HepG2 (cell line): ENCODE results near the gene SMIM44. TPM values are rescaled to one million over a fixed set of nuclear protein-coding genes. Genes with fewer than 3 reads are reported as not detected.
A peak's percentile ranks its signal among the peaks of the same experiment; 100 is the strongest.

ENCODE experiments used
- ATAC-seq: fragments of 200-7000 bp; cut with Tn5 transposase; 3 replicates; pipeline ENCODE4 v1.9.1; 2020; ENCODE audit warnings: mild to moderate bottlenecking, moderate library complexity
- BruUV-seq: library from RNA; stranded (reverse); fragments of 400-500 nt; replicated peaks from 2 replicates; lab custom pipeline; 2021; lab: Mats Ljungman, UMichigan
- CTCF ChIA-PET: fragments of 300-600 bp; formaldehyde crosslinking; extraction: SDS; loops from one replicate; lab custom pipeline; 2021; ENCODE audit warnings: low total read pairs, inconsistent platforms, low intra/inter-chr PET ratio; lab: Yijun Ruan, JAX
- POLR2A ChIA-PET: fragments of 350-600 bp; sonication (Branson Sonifier 250); formaldehyde crosslinking; loops from one replicate; lab custom pipeline; 2020; ENCODE audit warnings: antibody characterized with exemption, inconsistent platforms; lab: Yijun Ruan, JAX
- DNase-seq: peaks from one replicate; pipeline ENCODE4 v3.0.0-alpha.2; 2015; ENCODE audit warnings: low spot score
- FAIRE-seq: peaks from 3 replicates; lab custom pipeline; 2011; peaks lifted over from hg19 to GRCh38; lab: Jason Lieb, UNC
- H2AFZ ChIP-seq: one replicate; pipeline ENCODE4 v1.6.1; 2011; ENCODE audit warnings: low read length, inconsistent platforms
- H3K27ac ChIP-seq: fragments of 300-600 bp; 3 replicates; pipeline ENCODE4 v1.8.0; 2011; ENCODE audit warnings: mixed run types, mild to moderate bottlenecking, mixed read lengths, low read length, inconsistent platforms; ENCODE audit not compliant: insufficient read depth; ENCODE audit errors: extremely low read length
- H3K27me3 ChIP-seq, 2 experiments: fragments of 200-600 bp in 1 of 2; 2 replicates in 1 of 2; 3 replicates in 1 of 2; pipeline versions ENCODE4 v1.6.0 to v1.8.0; 2011; ENCODE audit warnings: low read length in 2 of 2, mild to moderate bottlenecking in 2 of 2, moderate library complexity in 2 of 2, inconsistent platforms in 1 of 2; ENCODE audit not compliant: insufficient read depth in 2 of 2, control insufficient read depth in 1 of 2
- H3K36me3 ChIP-seq, 2 experiments: fragments of 200-600 bp in 1 of 2; replicated peaks in 1 of 2; 2 replicates in 1 of 2; 3 replicates in 1 of 2; pipeline versions ENCODE4 v1.5.1 to v1.8.0; 2011; ENCODE audit warnings: low read length in 2 of 2, inconsistent platforms in 1 of 2; ENCODE audit not compliant: insufficient read depth in 2 of 2, control insufficient read depth in 1 of 2
- H3K4me1 ChIP-seq: 2 replicates; pipeline ENCODE4 v1.5.1; 2012; ENCODE audit warnings: low read length, inconsistent platforms; ENCODE audit not compliant: insufficient read depth
- H3K4me2 ChIP-seq: 2 replicates; pipeline ENCODE4 v1.6.0; 2011; ENCODE audit warnings: low read depth, low read length, inconsistent platforms
- H3K4me3 ChIP-seq, 3 experiments: fragments of 200-600 bp in 1 of 3; sonication (generic), shearing (Covaris generic) in 1 of 3; replicated peaks in 1 of 3; 2 replicates each; pipeline ENCODE4 v1.5.1; 2011 to 2016; ENCODE audit warnings: low read length in 3 of 3, inconsistent platforms in 2 of 3, low read depth in 2 of 3, mild to moderate bottlenecking in 2 of 3, control low read depth in 1 of 3, mixed read lengths in 1 of 3; ENCODE audit not compliant: insufficient read depth in 1 of 3
- H3K79me2 ChIP-seq: one replicate; pipeline ENCODE4 v1.6.1; 2011; ENCODE audit warnings: low read length, inconsistent platforms; ENCODE audit not compliant: insufficient read depth
- H3K9ac ChIP-seq: 2 replicates; pipeline ENCODE4 v1.6.0; 2011; ENCODE audit warnings: mild to moderate bottlenecking, low read depth, low read length, inconsistent platforms; ENCODE audit not compliant: insufficient read depth
- H3K9me3 ChIP-seq: 2 replicates; pipeline ENCODE4 v1.5.1; 2012; ENCODE audit warnings: mild to moderate bottlenecking, low read length
- H4K20me1 ChIP-seq: 2 replicates; pipeline ENCODE4 v1.6.0; 2011; ENCODE audit warnings: inconsistent platforms, mild to moderate bottlenecking, low read length, moderate library complexity; ENCODE audit not compliant: insufficient read depth
- CREB1 ChIP-seq, 2 experiments: fragments of 450-650 bp in 1 of 2; IDR thresholded peaks; 2 replicates each; pipeline ENCODE4 v1.6.1; 2016 to 2017; ENCODE audit warnings: control low read depth in 1 of 2, mild to moderate bottlenecking in 1 of 2, missing compliant biosample characterization in 1 of 2, missing genetic modification characterization in 1 of 2
- MTF2 ChIP-seq: sonication (generic); formaldehyde crosslinking; IDR thresholded peaks from 2 replicates; pipeline ENCODE4 v1.5.0; 2020; ENCODE audit warnings: missing genetic modification reagents, borderline replicate concordance
- ZFP90 ChIP-seq: sonication (generic); formaldehyde crosslinking; IDR thresholded peaks from 2 replicates; pipeline ENCODE4 v1.8.0; 2022; ENCODE audit warnings: missing genetic modification reagents, mild to moderate bottlenecking, inconsistent platforms, borderline replicate concordance
- ZNF441 ChIP-seq: sonication (generic); formaldehyde crosslinking; IDR thresholded peaks from 2 replicates; pipeline ENCODE4 v1.7.0; 2021; ENCODE audit warnings: missing genetic modification reagents, borderline replicate concordance
- ZNF556 ChIP-seq: sonication (generic); formaldehyde crosslinking; IDR thresholded peaks from 2 replicates; pipeline ENCODE4 v1.4.0; 2020; ENCODE audit warnings: mild to moderate bottlenecking, missing genetic modification reagents, borderline replicate concordance
- ZNF558 ChIP-seq: sonication (generic); formaldehyde crosslinking; IDR thresholded peaks from 2 replicates; pipeline ENCODE4 v1.9.0; 2022; ENCODE audit warnings: mild to moderate bottlenecking, missing genetic modification reagents, borderline replicate concordance
- ZNF589 ChIP-seq: sonication (generic); formaldehyde crosslinking; conservative IDR thresholded peaks from 2 replicates; pipeline ENCODE4 v1.8.0; 2022; ENCODE audit warnings: mild to moderate bottlenecking, moderate library complexity, missing genetic modification reagents
- ZNF7 ChIP-seq: IDR thresholded peaks from 2 replicates; pipeline ENCODE4 v1.6.1; 2016; ENCODE audit warnings: missing biosample characterization, missing genetic modification reagents
- WGBS: methylation state at CpG from one replicate; pipeline ENCODE4 v1.1.6; 2017; ENCODE audit warnings: low lambda C conversion rate; 5-methylcytosine and 5-hydroxymethylcytosine counted together
- in situ Hi-C: cut with HindIII; loops from 2 replicates; pipeline ENCODE4 v1.10.0; 2017; ENCODE audit warnings: low pct_unique_long_range_greater_than_20kb; ENCODE audit not compliant: extremely low pct_ligation_motif_present
- intact Hi-C: fragments of 100-400 bp; cut with micrococcal nuclease; formaldehyde crosslinking; loops from one replicate; pipeline ENCODE4 v1.10.0; 2022; ENCODE audit not compliant: unreplicated experiment
- polyA plus RNA-seq, 8 experiments: library from polyadenylated mRNA; depleted of rRNA in 3 of 8; stranded (reverse) in 7 of 8; unstranded in 1 of 8; fragments of >200 nt; fragmentation: Illumina TruSeq in 4 of 8; extraction: Trizol in 4 of 8; gene quantifications; 2 replicates each; pipeline versions ENCODE4 v1.2.1 to v1.2.3, GENCODE V29; 2011 to 2016; ENCODE audit warnings: low read depth in 4 of 8, missing spikeins in 1 of 8, mixed read lengths in 1 of 8; ENCODE audit not compliant: insufficient read depth in 1 of 8
- total RNA-seq, 5 experiments: library from RNA; depleted of rRNA; stranded (reverse); fragments of >200 nt; fragmentation: Illumina TruSeq; extraction: Trizol; gene quantifications; 2 replicates each; pipeline ENCODE4 v1.2.3, GENCODE V29; 2016; ENCODE audit warnings: low read depth in 1 of 5
- TF ChIP-seq, protein P1 (sequence below): sonication (generic); formaldehyde crosslinking; IDR thresholded peaks from 2 replicates; pipeline ENCODE4 v1.5.1; 2020; ENCODE audit warnings: missing genetic modification reagents, mild to moderate bottlenecking, borderline replicate concordance
- TF ChIP-seq, protein P2 (sequence below): sonication (generic); formaldehyde crosslinking; IDR thresholded peaks from 2 replicates; pipeline ENCODE4 v1.5.0; 2020; ENCODE audit warnings: missing genetic modification reagents

Gene SMIM44
- total and polyA plus RNA-seq, 2 of the 13 experiments (the other 11 are each of a cell fraction or from before 2014, with no cell fraction given), result not detected

DNA sequence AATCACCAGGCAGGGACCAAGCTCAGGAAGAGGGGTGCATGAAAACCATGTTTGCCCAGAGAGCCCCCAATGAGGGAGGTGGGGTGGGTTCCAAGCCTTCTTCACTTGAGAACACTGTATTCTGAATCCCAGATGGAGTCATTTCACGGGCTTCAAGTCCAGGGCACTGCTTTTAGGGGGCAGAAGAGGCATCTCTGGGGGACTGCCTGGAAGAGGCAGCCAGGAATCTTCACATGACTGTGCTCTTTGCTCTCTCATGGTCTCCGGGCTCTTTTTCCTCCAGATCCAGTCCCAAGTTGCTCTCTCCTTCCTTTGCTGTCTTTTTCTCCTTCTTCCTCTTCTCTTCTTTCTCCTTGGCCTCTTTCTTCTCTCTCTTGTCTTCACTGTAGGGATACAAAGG, 8.6 kb downstream of the SMIM44 start (continued):
- no peak for TF ChIP-seq ZNF441 (CRISPR knock-in tag)
- TF ChIP-seq MTF2 (CRISPR knock-in tag), result no peak
- TF ChIP-seq, protein P1, sequence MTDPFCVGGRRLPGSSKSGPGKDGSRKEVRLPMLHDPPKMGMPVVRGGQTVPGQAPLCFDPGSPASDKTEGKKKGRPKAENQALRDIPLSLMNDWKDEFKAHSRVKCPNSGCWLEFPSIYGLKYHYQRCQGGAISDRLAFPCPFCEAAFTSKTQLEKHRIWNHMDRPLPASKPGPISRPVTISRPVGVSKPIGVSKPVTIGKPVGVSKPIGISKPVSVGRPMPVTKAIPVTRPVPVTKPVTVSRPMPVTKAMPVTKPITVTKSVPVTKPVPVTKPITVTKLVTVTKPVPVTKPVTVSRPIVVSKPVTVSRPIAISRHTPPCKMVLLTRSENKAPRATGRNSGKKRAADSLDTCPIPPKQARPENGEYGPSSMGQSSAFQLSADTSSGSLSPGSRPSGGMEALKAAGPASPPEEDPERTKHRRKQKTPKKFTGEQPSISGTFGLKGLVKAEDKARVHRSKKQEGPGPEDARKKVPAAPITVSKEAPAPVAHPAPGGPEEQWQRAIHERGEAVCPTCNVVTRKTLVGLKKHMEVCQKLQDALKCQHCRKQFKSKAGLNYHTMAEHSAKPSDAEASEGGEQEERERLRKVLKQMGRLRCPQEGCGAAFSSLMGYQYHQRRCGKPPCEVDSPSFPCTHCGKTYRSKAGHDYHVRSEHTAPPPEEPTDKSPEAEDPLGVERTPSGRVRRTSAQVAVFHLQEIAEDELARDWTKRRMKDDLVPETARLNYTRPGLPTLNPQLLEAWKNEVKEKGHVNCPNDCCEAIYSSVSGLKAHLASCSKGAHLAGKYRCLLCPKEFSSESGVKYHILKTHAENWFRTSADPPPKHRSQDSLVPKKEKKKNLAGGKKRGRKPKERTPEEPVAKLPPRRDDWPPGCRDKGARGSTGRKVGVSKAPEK, result no peak
- TF ChIP-seq, protein P2, sequence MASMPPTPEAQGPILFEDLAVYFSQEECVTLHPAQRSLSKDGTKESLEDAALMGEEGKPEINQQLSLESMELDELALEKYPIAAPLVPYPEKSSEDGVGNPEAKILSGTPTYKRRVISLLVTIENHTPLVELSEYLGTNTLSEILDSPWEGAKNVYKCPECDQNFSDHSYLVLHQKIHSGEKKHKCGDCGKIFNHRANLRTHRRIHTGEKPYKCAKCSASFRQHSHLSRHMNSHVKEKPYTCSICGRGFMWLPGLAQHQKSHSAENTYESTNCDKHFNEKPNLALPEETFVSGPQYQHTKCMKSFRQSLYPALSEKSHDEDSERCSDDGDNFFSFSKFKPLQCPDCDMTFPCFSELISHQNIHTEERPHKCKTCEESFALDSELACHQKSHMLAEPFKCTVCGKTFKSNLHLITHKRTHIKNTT (CRISPR knock-in tag), result no peak
- TF ChIP-seq ZNF7 (CRISPR knock-in tag), result no peak
- no peak for TF ChIP-seq ZFP90
- TF ChIP-seq, all 625 proteins: peak for 0

DNA sequence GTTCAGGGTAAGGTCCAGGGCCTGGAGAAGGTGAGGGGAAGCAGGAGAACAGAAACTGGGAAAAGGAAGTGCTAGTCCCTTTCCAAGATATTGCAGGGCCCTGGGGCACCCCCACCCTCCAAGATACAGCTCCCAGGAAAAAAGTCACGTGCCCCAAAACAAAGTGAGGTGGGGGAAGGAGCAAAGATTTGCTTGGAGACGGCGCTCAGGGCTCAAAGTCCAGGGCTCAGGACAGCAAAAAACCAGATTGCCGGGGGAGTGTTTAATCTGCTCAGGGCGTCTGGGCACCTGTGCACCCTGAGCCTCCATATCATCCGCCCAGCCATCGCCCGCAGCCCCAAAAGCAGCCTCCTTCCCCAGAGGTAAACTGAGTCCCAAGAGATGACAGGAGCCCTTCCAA, 9.2 kb downstream of the SMIM44 start:
- Histone ChIP-seq H3K79me2 (no peaks in the 10 kb centered on the region), H4K20me1 (no peaks in the 10 kb centered on the region), H3K4me1 (peaks cover 12% of the 10 kb centered on the region), H3K9ac (no peak overlapping the region), H3K9me3 (no peaks in the 10 kb centered on the region), H3K4me2 (peak overlapping the region; percentile 16; the same call in 1 of the 2 replicates), H3K27me3 (peaks cover 0 to 1% of the 10 kb centered on the region in 2 experiments; a peak in 1 of 5 replicates), H3K4me3 (no peak overlapping the region), H3K27ac (no peak overlapping the region), H3K36me3 (no peaks in the 10 kb centered on the region), H2AFZ (no peak overlapping the region)
- CTCF ChIA-PET, result interaction anchor here (6.0 kb wide), 1 partner anchor 148 kb away, joined by 48 read pairs; no protein-coding TSS in a partner anchor
- no peak for DNase-seq
- intact Hi-C loops, result loop anchor here (5.0 kb wide), 1 partner anchor 147 kb away; no protein-coding TSS in a partner anchor
- FAIRE-seq, result no peak
- in situ Hi-C loops, result loop anchor here (5.0 kb wide), 1 partner anchor 152 kb away; no protein-coding TSS in a partner anchor
- POLR2A ChIA-PET, result no interaction called here
- no TSS peak for BruUV-seq
- ATAC-seq, result no peak
- 26% methylated on average over 5 of the region's 8 CpGs for WGBS
- TF ChIP-seq ZNF589 (CRISPR knock-in tag), result no peak
- TF ChIP-seq CREB1 (IDR thresholded peaks at IDR 0.05), result no peak
- TF ChIP-seq CREB1 (CRISPR knock-in tag; IDR thresholded peaks at IDR 0.05), result no peak
- TF ChIP-seq ZNF556 (CRISPR knock-in tag), result no peak
- no peak for TF ChIP-seq ZNF558 (CRISPR knock-in tag)
